Measurements from ENCODE around the gene NACC1.

- no peak for TF ChIP-seq EZH2 (conservative IDR thresholded peaks at IDR 0.05; ENCODE audit: low read depth, low read length)
- no peak for TF ChIP-seq TARDBP (CRISPR knock-in tag; IDR thresholded peaks at IDR 0.05)
- no peak for TF ChIP-seq MAF1 (CRISPR knock-in tag; IDR thresholded peaks at IDR 0.05; ENCODE audit: borderline replicate concordance)
- TF ChIP-seq IKZF5 (CRISPR knock-in tag; IDR thresholded peaks at IDR 0.05) = no peak; the same call in 1 of the 2 replicates
- TF ChIP-seq ZFP36 (IDR thresholded peaks at IDR 0.05; ENCODE audit: borderline replicate concordance, low read depth, low read length, partially characterized antibody) = no peak
These were observed 33.0 kb downstream of the NACC1 start for GRCh38 chr19:13150931-13151604.

Data from HepG2 (cell line).